Occipital lobe (tissue), 2 donors: ENCODE results near the gene CNTROB. TPM values are rescaled to one million over a fixed set of nuclear protein-coding genes. Genes with fewer than 3 reads are reported as not detected.

ENCODE experiments used
- DNase-seq: peaks from one replicate; lab custom pipeline; 2025; lab: John Stamatoyannopoulos, UW
- total RNA-seq: library from RNA; depleted of rRNA; stranded (reverse); fragments of >200 nt; gene quantifications from one replicate; pipeline ENCODE4 v1.2.3, GENCODE V29; 2014

The CNTROB gene
- total RNA-seq, 1 donor from 2014 or later, result 23.4 TPM

GRCh38 chr17:7909089-7909488 lies 22.9 kb upstream of the CNTROB start:
- no peak for DNase-seq

GRCh38 chr17:7910281-7910680 lies 21.7 kb upstream of the CNTROB start:
- DNase-seq, result no peak

- DNase-seq, result no peak
Measured at GRCh38 chr17:7910711-7911110, 21.3 kb upstream of the CNTROB start.

GRCh38 chr17:7911116-7911515 lies 20.9 kb upstream of the CNTROB start:
- DNase-seq, result no peak

- no peak for DNase-seq
Measured at GRCh38 chr17:7912927-7913524, 19.0 kb upstream of the CNTROB start.

GRCh38 chr17:7915179-7915610 lies 16.8 kb upstream of the CNTROB start:
- DNase-seq, result no peak

- peak; percentile 84 for DNase-seq
Measured at GRCh38 chr17:7915611-7916384, 16.2 kb upstream of the CNTROB start, which contains the start of gene RNF227. TSS of gene RNF227 (minus strand) at chr17:7916289. CDS start at chr17:7916195, 94 bp downstream.

GRCh38 chr17:7916385-7916682 lies 15.7 kb upstream of the CNTROB start:
- DNase-seq, result no peak

- DNase-seq, result no peak
Measured at GRCh38 chr17:7916808-7917207, 15.2 kb upstream of the CNTROB start.

GRCh38 chr17:7922269-7922844 lies 9.6 kb upstream of the CNTROB start:
- no peak for DNase-seq

- peak; percentile 72 for DNase-seq
Measured at GRCh38 chr17:7922845-7923628, 9.0 kb upstream of the CNTROB start.

- DNase-seq, result no peak
Measured at GRCh38 chr17:7927596-7927995, 4.4 kb upstream of the CNTROB start.

- DNase-seq, result peak; percentile 57
Measured at GRCh38 chr17:7929158-7930023, 2.6 kb upstream of the CNTROB start, which contains the start of gene KCNAB3. TSS of gene KCNAB3 (minus strand) at chr17:7929856. CDS start at chr17:7929435, 421 bp downstream.

GRCh38 chr17:7930841-7931631 lies 970 bp upstream of the CNTROB start:
- DNase-seq, result no peak

- DNase-seq, result no peak
Measured at GRCh38 chr17:7932483-7932891, 481 bp downstream of the CNTROB start.

- DNase-seq, result no peak
Measured at GRCh38 chr17:7932949-7933348, 943 bp downstream of the CNTROB start.

- DNase-seq, result no peak
Measured at GRCh38 chr17:7935859-7936258, 3.9 kb downstream of the CNTROB start.

- no peak for DNase-seq
Measured at GRCh38 chr17:7940034-7940433, 8.0 kb downstream of the CNTROB start.

- no peak for DNase-seq
Measured at GRCh38 chr17:7940743-7941142, 8.7 kb downstream of the CNTROB start.

- DNase-seq, result no peak
Measured at GRCh38 chr17:7943291-7943690, 11.3 kb downstream of the CNTROB start.
